Epithelial cell of esophagus (primary cell): Measurements from ENCODE around the gene GRM2.

ENCODE experiments used
- DNase-seq: peaks from one replicate; pipeline ENCODE4 v3.0.0; 2010; ENCODE audit warnings: low read depth
- H3K4me3 ChIP-seq: 2 replicates; pipeline ENCODE4 v1.5.1; 2011; ENCODE audit warnings: mild to moderate bottlenecking, low read length, control low read depth
- TF ChIP-seq, protein P1 (sequence below): IDR thresholded peaks from 2 replicates; pipeline ENCODE4 v1.5.1; 2011; ENCODE audit warnings: low read depth, mild to moderate bottlenecking, low read length, control low read depth, inconsistent platforms; ENCODE audit not compliant: insufficient read depth; ENCODE audit errors: missing control alignments

GRM2 gene

DNA sequence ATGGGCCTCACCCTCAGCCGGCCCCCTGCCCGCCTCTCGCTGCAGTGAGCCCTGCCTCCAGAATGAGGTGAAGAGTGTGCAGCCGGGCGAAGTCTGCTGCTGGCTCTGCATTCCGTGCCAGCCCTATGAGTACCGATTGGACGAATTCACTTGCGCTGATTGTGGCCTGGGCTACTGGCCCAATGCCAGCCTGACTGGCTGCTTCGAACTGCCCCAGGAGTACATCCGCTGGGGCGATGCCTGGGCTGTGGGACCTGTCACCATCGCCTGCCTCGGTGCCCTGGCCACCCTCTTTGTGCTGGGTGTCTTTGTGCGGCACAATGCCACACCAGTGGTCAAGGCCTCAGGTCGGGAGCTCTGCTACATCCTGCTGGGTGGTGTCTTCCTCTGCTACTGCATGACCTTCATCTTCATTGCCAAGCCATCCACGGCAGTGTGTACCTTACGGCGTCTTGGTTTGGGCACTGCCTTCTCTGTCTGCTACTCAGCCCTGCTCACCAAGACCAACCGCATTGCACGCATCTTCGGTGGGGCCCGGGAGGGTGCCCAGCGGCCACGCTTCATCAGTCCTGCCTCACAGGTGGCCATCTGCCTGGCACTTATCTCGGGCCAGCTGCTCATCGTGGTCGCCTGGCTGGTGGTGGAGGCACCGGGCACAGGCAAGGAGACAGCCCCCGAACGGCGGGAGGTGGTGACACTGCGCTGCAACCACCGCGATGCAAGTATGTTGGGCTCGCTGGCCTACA lies 8.5 kb downstream of the GRM2 start:
- no peak for DNase-seq
- H3K4me3 ChIP-seq, result no peak overlapping the region
- TF ChIP-seq, protein P1, sequence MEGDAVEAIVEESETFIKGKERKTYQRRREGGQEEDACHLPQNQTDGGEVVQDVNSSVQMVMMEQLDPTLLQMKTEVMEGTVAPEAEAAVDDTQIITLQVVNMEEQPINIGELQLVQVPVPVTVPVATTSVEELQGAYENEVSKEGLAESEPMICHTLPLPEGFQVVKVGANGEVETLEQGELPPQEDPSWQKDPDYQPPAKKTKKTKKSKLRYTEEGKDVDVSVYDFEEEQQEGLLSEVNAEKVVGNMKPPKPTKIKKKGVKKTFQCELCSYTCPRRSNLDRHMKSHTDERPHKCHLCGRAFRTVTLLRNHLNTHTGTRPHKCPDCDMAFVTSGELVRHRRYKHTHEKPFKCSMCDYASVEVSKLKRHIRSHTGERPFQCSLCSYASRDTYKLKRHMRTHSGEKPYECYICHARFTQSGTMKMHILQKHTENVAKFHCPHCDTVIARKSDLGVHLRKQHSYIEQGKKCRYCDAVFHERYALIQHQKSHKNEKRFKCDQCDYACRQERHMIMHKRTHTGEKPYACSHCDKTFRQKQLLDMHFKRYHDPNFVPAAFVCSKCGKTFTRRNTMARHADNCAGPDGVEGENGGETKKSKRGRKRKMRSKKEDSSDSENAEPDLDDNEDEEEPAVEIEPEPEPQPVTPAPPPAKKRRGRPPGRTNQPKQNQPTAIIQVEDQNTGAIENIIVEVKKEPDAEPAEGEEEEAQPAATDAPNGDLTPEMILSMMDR, result no peak

DNA sequence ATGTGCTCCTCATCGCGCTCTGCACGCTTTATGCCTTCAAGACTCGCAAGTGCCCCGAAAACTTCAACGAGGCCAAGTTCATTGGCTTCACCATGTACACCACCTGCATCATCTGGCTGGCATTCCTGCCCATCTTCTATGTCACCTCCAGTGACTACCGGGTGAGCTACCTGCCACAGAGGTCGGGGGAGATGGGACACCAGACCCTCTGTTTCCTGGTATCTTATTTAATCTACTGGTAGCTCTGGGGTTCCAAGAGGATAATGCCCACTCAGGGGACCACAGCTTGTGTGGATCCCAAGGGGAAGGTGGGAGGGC lies 9.1 kb downstream of the GRM2 start:
- H3K4me3 ChIP-seq, result no peak overlapping the region
- TF ChIP-seq, protein P1, result no peak

DNA sequence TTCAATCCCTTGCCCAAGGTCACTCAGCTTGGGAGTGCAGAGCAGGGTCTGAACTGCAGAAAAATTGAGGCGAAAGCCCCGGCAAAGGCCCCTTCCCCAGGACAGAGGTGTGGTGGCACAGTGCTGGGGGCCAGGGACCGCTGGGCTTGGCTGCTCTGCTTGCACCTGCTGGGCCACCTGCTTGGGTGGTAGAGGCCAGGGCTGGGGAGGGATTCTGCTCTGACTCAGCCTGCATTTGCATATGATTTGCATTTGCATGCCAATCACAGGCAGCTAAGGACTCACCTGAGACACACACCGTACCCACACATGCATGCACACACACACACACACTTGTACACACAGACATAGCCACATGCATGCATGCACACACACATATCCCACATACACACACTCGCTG lies 9.9 kb downstream of the GRM2 start:
- DNase-seq, result no peak
- TF ChIP-seq, protein P1, result no peak
- no peak overlapping the region for H3K4me3 ChIP-seq

More for the DNA sequence above, 9.1 kb downstream of the GRM2 start:
- no peak for DNase-seq

DNA sequence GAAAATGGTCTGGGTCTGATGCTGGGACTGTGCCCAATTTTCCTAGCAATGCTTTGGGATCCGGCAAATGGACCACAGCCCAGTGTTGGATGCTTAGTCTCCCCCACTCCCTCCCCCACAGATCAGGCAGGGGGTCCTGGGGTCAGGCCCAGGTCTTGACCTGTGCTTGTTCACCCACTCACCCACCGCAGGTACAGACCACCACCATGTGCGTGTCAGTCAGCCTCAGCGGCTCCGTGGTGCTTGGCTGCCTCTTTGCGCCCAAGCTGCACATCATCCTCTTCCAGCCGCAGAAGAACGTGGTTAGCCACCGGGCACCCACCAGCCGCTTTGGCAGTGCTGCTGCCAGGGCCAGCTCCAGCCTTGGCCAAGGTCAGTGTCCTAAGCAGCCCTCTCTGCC lies 10.6 kb downstream of the GRM2 start:
- H3K4me3 ChIP-seq, result no peak overlapping the region
- TF ChIP-seq, protein P1, result no peak
- DNase-seq, result no peak

DNA sequence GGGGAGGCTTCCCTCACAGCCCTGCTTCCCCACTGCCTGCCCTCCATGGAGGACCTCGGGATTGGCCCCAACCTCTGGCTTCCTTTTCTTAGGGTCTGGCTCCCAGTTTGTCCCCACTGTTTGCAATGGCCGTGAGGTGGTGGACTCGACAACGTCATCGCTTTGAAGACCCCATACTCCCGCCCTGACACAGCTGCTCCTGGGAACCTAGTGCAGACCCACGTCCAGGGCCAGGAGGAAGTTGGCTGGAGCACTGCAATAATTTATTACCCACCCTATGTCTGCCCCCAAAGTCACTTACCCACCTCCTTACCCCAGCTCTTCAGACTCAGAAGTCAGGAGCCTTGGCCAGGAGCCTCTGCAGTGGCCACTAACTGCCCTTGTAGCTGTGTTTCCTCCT lies 11.1 kb downstream of the GRM2 start:
- TF ChIP-seq, protein P1, result no peak
- DNase-seq, result no peak
- no peak overlapping the region for H3K4me3 ChIP-seq

DNA sequence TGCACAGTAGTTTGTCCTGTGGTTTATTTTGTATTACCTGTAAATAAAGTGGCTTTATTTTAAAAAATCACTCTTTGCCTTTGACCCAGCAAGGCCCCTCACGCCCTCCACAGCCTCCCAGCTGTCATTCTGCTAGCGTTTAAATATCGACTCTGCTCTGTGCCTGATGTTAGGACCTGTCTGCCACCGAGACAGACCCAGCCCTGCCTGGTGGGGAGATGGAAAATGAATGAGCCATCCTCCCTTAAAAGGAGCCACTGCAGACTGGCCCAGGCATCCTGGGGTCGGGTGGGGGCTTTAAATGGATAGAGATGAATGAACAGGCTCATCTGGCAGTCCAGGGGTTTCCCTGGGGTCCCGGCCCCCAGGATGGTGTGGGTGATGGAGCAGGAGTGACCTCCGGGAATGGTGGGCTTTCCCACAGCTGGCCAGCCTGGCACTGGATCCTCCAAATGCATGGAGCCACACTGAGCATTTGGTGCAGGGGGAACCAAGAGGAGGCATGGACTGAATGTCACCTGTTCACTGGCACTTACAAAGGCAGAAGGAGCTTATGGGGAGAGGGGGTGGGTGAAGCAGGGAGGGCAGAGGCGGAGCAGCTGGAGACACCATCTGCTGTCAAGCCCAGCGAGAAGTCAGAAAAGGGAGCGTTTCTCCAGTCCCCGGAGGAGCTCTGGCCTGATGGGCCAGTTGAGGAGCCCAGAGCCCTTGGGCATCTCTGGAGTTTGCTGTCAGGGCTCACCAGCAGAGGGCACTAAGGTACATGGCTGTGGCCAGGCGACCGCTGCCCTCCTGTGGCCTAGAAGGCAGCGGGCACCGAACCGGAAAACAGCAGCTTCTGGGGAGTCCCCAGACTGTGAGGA lies 11.9 kb downstream of the GRM2 start:
- no peak overlapping the region for H3K4me3 ChIP-seq
- peak; percentile 69 for DNase-seq

More for the DNA sequence above, 11.9 kb downstream of the GRM2 start:
- TF ChIP-seq, protein P1, result peak; percentile 61
